ENCODE data around the gene MFSD1.

Gene MFSD1

DNA sequence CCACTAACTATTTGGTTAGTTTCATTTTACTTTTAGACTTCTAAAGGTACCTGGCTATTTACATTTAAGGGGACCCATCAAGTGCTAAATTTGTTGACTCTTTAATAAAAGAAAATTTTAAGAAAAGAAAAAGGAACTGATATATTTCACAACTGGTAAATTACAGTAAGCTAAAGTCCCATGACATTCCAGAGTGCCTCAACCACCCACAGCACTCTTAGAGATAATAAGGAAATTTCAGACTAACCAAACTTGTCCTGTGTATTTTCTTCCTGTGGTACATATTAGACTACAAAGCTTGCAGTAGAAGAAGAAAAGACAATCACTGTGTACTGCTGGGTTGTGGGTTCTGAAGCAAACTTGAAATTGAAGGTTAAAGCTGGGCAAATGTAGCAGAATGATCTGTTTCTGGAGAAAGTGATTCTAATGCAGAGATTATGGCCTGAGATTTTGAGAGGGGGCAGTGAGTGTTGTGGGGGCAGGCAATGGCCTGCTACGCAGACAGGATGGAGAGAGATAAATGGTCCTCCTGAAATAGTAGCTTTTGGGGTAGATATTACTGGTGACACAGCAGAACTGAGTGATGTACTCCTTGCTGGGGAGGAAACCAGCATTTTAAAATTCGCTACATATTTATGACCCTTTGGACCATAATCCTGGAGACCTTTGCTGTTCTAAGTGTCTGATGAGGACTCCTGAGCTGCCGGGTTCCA lies 24.5 kb upstream of the MFSD1 start:
- TF ChIP-seq, protein P1, sequence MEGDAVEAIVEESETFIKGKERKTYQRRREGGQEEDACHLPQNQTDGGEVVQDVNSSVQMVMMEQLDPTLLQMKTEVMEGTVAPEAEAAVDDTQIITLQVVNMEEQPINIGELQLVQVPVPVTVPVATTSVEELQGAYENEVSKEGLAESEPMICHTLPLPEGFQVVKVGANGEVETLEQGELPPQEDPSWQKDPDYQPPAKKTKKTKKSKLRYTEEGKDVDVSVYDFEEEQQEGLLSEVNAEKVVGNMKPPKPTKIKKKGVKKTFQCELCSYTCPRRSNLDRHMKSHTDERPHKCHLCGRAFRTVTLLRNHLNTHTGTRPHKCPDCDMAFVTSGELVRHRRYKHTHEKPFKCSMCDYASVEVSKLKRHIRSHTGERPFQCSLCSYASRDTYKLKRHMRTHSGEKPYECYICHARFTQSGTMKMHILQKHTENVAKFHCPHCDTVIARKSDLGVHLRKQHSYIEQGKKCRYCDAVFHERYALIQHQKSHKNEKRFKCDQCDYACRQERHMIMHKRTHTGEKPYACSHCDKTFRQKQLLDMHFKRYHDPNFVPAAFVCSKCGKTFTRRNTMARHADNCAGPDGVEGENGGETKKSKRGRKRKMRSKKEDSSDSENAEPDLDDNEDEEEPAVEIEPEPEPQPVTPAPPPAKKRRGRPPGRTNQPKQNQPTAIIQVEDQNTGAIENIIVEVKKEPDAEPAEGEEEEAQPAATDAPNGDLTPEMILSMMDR (IDR thresholded peaks at IDR 0.05; ENCODE audit: low read depth, low read length), result no peak
- no peak for DNase-seq (ENCODE audit: extremely low read depth, low read depth)

DNA sequence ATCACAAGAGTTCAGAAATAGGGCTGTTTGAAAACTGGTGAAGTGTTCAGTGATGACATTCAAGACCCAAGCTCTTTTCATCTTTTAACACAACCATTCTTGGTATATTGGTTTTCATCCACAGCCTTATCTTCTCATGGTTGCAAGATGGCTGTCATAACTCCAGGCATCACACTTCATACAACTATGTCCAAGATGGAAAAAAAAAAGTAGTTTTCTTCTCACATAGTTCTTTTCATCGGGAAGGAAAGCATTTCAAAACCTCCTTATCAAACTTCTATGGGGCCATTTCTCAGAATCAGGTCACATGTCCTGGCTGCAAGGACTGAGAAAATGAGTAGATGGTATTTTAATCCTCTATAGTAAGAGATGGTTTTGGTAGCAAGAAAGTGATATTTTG lies 21.1 kb upstream of the MFSD1 start:
- TF ChIP-seq, protein P1 (IDR thresholded peaks at IDR 0.05; ENCODE audit: low read depth, low read length), result no peak
- DNase-seq (ENCODE audit: extremely low read depth, low read depth), result no peak

DNA sequence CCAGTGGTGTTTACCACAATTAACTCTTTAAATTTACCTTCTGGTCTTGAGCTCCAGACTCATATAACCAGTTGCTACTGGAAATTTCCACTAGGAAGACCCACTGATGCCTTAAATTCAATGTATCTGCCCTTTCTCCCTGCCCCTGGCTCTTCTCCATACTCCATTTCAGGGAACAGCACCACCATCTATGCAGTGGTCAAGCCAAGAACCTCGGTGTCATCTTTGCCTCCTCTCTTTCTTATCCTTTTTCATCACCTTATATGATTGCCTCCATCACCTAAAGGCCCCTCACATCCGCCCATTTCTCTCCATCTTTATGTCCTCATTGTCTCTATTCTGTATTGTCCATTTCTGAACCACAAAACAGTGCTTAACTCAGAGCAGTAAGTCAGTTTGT lies 20.7 kb upstream of the MFSD1 start:
- no peak for DNase-seq (ENCODE audit: extremely low read depth, low read depth)

DNA sequence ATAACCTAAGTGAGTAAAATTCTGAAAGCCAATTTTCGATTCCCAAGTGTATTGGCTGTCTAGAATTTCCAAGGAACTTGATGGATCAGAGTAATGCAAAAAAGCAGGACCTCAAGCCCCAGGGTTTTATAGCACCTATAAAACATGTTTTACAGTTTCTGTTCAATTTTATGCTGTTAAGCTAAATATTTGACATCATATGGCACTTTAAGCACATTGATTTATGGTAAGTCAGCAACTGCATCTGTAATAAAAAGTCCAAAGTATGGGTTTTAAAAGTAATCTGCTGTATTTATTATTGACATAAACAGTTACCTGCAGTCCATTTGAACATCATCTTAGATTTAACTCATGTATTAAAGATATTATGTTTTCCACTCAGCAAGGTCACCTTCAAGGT lies 20.0 kb upstream of the MFSD1 start:
- TF ChIP-seq, protein P1 (IDR thresholded peaks at IDR 0.05; ENCODE audit: low read depth, low read length), result no peak
- DNase-seq (ENCODE audit: extremely low read depth, low read depth), result no peak

More for the DNA sequence above, 20.7 kb upstream of the MFSD1 start:
- TF ChIP-seq, protein P1 (IDR thresholded peaks at IDR 0.05; ENCODE audit: low read depth, low read length), result no peak

DNA sequence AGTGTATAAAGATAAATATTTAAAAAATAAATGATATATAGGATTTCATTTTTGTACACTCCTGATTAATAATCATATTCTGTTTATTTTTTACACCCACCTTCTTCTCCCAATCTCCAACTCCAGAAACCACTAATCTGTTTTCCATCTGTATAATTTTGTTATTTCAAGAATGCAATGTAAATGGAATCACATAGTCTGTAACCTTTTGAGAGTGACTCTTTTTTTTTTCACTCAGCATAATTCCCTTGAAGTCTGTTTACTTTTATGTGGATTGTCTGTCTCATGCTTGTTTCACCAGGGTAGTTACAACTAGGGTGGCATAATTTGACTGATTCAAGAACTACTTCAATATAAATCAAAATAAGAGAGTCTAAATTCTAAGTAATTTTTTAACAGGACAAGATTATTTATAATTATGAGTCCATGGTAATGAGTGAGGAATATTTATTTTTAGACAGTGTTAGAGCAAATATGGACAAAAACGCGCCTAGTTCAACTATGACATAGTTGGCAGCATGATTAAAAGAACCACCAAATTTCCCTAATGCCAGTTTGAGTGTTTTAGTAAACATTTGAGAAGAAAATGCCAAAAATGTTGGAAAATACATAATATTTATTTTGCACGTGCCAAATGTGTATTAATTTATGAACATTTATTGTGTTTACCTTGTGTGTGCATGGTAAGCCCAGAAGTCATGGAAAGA lies 19.4 kb upstream of the MFSD1 start:
- no peak for DNase-seq (ENCODE audit: extremely low read depth, low read depth)
- TF ChIP-seq, protein P1 (IDR thresholded peaks at IDR 0.05; ENCODE audit: low read depth, low read length), result no peak

DNA sequence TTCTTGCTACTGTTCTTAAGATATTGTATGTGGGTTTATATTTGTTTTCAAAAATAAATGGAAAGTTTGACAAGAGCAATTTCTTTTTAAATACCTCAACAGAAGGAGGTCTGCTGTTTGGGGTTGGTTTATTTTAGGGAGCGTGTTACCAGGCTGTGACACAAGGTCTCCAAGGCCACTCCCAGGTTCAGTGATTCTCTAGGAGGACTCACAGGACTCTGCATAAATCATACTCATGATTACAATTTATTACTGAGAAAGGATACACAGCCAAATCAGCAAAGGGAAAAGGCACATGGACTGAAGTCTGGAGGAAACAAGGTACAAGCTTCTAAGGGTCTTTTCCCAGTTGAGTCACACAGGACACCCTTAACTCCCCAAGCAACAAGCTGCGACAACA lies 18.8 kb upstream of the MFSD1 start:
- no peak for DNase-seq (ENCODE audit: extremely low read depth, low read depth)
- TF ChIP-seq, protein P1 (IDR thresholded peaks at IDR 0.05; ENCODE audit: low read depth, low read length), result no peak

DNA sequence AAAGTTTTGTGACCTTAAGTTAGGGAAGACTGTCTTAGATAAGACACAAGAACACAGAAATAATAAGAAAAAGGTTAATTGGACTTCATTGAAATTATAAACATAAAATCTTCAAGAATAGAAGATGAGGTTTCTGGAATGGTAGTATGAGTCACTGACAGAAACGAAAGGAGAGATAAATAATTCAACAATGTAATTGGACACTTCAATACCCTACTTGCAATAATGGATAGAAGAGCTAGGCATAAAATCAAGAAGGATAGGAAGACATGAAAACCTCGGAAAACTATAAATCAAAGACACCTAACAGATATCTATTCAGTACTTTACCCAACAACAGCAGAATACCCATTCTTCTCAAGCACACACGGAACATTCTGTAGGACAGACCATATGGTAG lies 15.9 kb upstream of the MFSD1 start:
- TF ChIP-seq, protein P1 (IDR thresholded peaks at IDR 0.05; ENCODE audit: low read depth, low read length), result no peak
- no peak for DNase-seq (ENCODE audit: extremely low read depth, low read depth)
